ENCODE data around the gene BIRC3. TPM values are rescaled to one million over a fixed set of nuclear protein-coding genes. Genes with fewer than 3 reads are reported as not detected.
A peak's percentile ranks its signal among the peaks of the same experiment; 100 is the strongest.
"Not testable (repeated sequence)": the region's sequence is repeated elsewhere in the genome, so short reads cannot be mapped to it uniquely, and the experiment has no call there.

Gene BIRC3
- total and polyA plus RNA-seq, 12 donors = 1.1 to 16.5 (median 5.4) TPM

- H3K27me3 ChIP-seq = no peaks in the 10 kb centered on the region
- H3K4me1 ChIP-seq = peaks cover 0 to 14% (median 0%) of the 10 kb centered on the region in 9 donors
- no peak for TF ChIP-seq CTCF (IDR thresholded peaks at IDR 0.05)
- intact Hi-C loops (cut with DNase I) = no loop called here
- 94 to 100% methylated on average over 5 of the region's 5 CpGs for WGBS, 2 donors
- no peak overlapping the region for H3K27ac ChIP-seq
- H3K4me3 ChIP-seq = no peak overlapping the region
- no peak for DNase-seq
- H3K36me3 ChIP-seq = peaks cover 0 to 90% (median 46%) of the 10 kb centered on the region in 9 donors
- H3K9me3 ChIP-seq = peaks cover 0 to 23% (median 0%) of the 10 kb centered on the region in 11 donors
- peak in 1 of 8 donors; percentile 10 for ATAC-seq
Measured at GRCh38 chr11:102361086-102362031, 44.1 kb downstream of the BIRC3 start.

DNA sequence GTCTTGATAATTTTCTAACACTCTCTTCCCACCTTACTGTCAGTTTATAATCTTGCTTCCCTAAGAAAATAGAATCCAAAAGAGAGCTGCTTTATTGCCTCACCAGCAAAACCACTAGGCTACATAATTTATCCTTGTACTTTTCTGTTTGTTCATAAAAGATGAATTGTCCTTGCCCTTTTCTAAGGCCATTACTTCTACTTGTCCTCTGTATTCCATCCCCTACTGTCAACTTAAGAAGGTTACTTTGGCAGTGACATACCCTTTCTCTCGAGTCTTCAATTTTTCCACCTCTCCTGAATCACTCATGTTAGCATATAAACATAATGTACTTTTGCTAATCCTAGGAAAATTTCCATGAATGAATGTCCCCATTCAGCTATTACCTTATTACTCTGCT lies 47.7 kb downstream of the BIRC3 start:
- intact Hi-C loops (cut with DNase I) = no loop called here
- DNase-seq (no peak), ATAC-seq (no peak)
- TF ChIP-seq CTCF (IDR thresholded peaks at IDR 0.05) = no peak
- Histone ChIP-seq H3K4me3 (no peak overlapping the region), H3K4me1 (peaks cover 0 to 9% (median 2%) of the 10 kb centered on the region in 9 donors), H3K27me3 (no peaks in the 10 kb centered on the region), H3K9me3 (peaks cover 0 to 8% (median 0%) of the 10 kb centered on the region in 11 donors), H3K36me3 (peaks cover 0 to 91% (median 55%) of the 10 kb centered on the region in 9 donors), H3K27ac (no peak overlapping the region)
- WGBS, 2 donors = 82 to 91% methylated on average over 1 of the region's 1 CpG

- H3K9me3 ChIP-seq = no peaks in the 10 kb centered on the region
- no peak overlapping the region for H3K4me3 ChIP-seq
- intact Hi-C loops (cut with DNase I) = no loop called here
- ATAC-seq = no peak
- no peak for DNase-seq
- WGBS, 2 donors = 41 to 49% methylated on average over 6 of the region's 6 CpGs
- peak in 7 of 9 donors; percentile 16 to 44 (median 21) for TF ChIP-seq CTCF (IDR thresholded peaks at IDR 0.05)
- H3K27ac ChIP-seq = peak overlapping the region in 1 of 10 donors; percentile 12
- H3K36me3 ChIP-seq = peaks cover 0 to 68% (median 45%) of the 10 kb centered on the region in 9 donors
- no peaks in the 10 kb centered on the region for H3K27me3 ChIP-seq
- peaks cover 0 to 8% (median 2%) of the 10 kb centered on the region in 9 donors for H3K4me1 ChIP-seq
Measured at GRCh38 chr11:102367364-102367763, 50.1 kb downstream of the BIRC3 start.

DNA sequence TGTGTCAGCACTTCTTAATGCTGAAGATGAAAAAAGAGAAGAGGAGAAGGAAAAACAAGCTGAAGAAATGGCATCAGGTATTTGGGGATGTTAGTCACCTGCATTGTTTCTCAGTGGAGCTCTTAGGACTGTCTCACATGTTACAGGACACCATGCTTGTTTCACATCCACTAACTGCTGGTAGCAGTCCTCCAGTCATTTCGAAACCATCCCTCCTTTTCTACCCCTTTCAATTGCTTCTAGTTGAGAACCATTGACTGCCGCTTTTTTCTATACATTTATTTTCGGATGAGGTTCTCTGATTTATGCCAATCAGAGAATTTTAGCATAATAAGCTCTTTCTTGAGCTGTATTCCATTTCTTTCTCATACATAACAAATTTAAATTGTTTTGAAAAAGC lies 51.2 kb downstream of the BIRC3 start:
- H3K9me3 ChIP-seq = no peaks in the 10 kb centered on the region
- peaks cover 0 to 8% (median 2%) of the 10 kb centered on the region in 9 donors for H3K4me1 ChIP-seq
- H3K27me3 ChIP-seq = no peaks in the 10 kb centered on the region
- H3K36me3 ChIP-seq = peaks cover 0 to 57% (median 34%) of the 10 kb centered on the region in 9 donors
- DNase-seq (no peak), ATAC-seq (no peak)
- intact Hi-C loops (cut with DNase I) = no loop called here
- H3K4me3 ChIP-seq = no peak overlapping the region
- WGBS, 2 donors = 92 to 94% methylated on average over 3 of the region's 3 CpGs
- TF ChIP-seq CTCF (IDR thresholded peaks at IDR 0.05) = no peak
- no peak overlapping the region for H3K27ac ChIP-seq

- ATAC-seq; H3K27me3 ChIP-seq; H3K4me3 ChIP-seq; H3K4me1 ChIP-seq; intact Hi-C loops (cut with DNase I); DNase-seq; H3K27ac ChIP-seq; H3K9me3 ChIP-seq: not testable (repeated sequence)
- H3K36me3 ChIP-seq = peaks cover 0 to 52% (median 18%) of the 10 kb centered on the region in 9 donors
- 85 to 86% methylated on average over 28 to 31 of the region's 31 CpGs for WGBS, 2 donors
Measured at GRCh38 chr11:102374633-102375424, 57.5 kb downstream of the BIRC3 start.
